HCT116 (cell line): ENCODE measurements around the gene SPESP1. TPM values are rescaled to one million over a fixed set of nuclear protein-coding genes. Genes with fewer than 3 reads are reported as not detected.
"Not testable (repeated sequence)": the region's sequence is repeated elsewhere in the genome, so short reads cannot be mapped to it uniquely, and the experiment has no call there.

Source experiments
- ATAC-seq: fragments of 200-7000 bp; cut with Tn5 transposase; 2 replicates; pipeline ENCODE4 v1.9.1; 2020; ENCODE audit warnings: mild to moderate bottlenecking, moderate library complexity
- BruUV-seq: library from RNA; stranded (reverse); fragments of 400-500 nt; replicated peaks from 2 replicates; lab custom pipeline; 2021; lab: Mats Ljungman, UMichigan
- CTCF ChIA-PET: fragments of 300-600 bp; sonication (Branson Sonifier 250); formaldehyde crosslinking; loops from one replicate; lab custom pipeline; 2021; ENCODE audit warnings: antibody characterized with exemption; lab: Charles Lee
- POLR2A ChIA-PET: fragments of 300-600, 350-600 bp; sonication (Branson Sonifier 250); formaldehyde crosslinking; loops from one replicate; lab custom pipeline; 2021; ENCODE audit warnings: antibody characterized with exemption; lab: Charles Lee
- RAD21 ChIA-PET, 2 experiments: fragments of 300-600 bp; sonication (Branson Sonifier 250); formaldehyde crosslinking; loops; one replicate each; lab custom pipeline; 2023; ENCODE audit warnings: low total read pairs in 2 of 2; ENCODE audit not compliant: uncharacterized antibody in 2 of 2, unreplicated experiment in 2 of 2, low non-redundant PET in 1 of 2; lab: Charles Lee
- DNase-seq: peaks from one replicate; pipeline ENCODE4 v3.0.0-alpha.2; 2010; ENCODE audit warnings: low read depth, low spot score
- H2AFZ ChIP-seq: fragments of 200-600 bp; shearing (Covaris generic), sonication (generic); 2 replicates; pipeline ENCODE4 v1.6.1; 2017; ENCODE audit warnings: low read depth, mixed run types, mixed read lengths, antibody characterized with exemption, low read length; ENCODE audit not compliant: poor library complexity, severe bottlenecking
- H3K27ac ChIP-seq: 2 replicates; pipeline ENCODE4 v1.5.1; 2012; ENCODE audit warnings: low read depth, low read length
- H3K27me3 ChIP-seq: fragments of 200-600 bp; sonication (generic); 2 replicates; pipeline ENCODE4 v1.6.1; 2016; ENCODE audit warnings: mixed run types, low read length, mixed read lengths; ENCODE audit not compliant: insufficient read depth
- H3K36me3 ChIP-seq, 2 experiments: fragments of 200-500 bp in 1 of 2; fragments of 200-600 bp in 1 of 2; sonication (Bioruptor generic) in 1 of 2; sonication (generic) in 1 of 2; 2 replicates each; pipeline versions ENCODE4 v1.5.1 to v1.6.1; 2014 to 2016; ENCODE audit warnings: low read length in 2 of 2, inconsistent platforms in 1 of 2, mixed read lengths in 1 of 2, mixed run types in 1 of 2; ENCODE audit not compliant: insufficient read depth in 2 of 2, control insufficient read depth in 1 of 2
- H3K4me1 ChIP-seq, 2 experiments: fragments of 200-600 bp in 1 of 2; sonication (generic) in 1 of 2; 2 replicates each; pipeline versions ENCODE4 v1.5.1 to v1.6.1; 2012 to 2017; ENCODE audit warnings: low read length in 2 of 2, inconsistent platforms in 1 of 2, mild to moderate bottlenecking in 1 of 2, mixed read lengths in 1 of 2, mixed run types in 1 of 2, moderate library complexity in 1 of 2; ENCODE audit not compliant: insufficient read depth in 2 of 2, control insufficient read depth in 1 of 2
- H3K4me2 ChIP-seq: fragments of 200-600 bp; sonication (generic); 2 replicates; pipeline ENCODE4 v1.6.1; 2017; ENCODE audit warnings: mixed run types, low read length, mixed read lengths
- H3K4me3 ChIP-seq, 2 experiments: fragments of 200-600 bp in 1 of 2; sonication (generic) in 1 of 2; replicated peaks in 1 of 2; 2 replicates each; pipeline ENCODE4 v1.5.1; 2011 to 2016; ENCODE audit warnings: low read length in 2 of 2, control low read depth in 1 of 2, low read depth in 1 of 2, mild to moderate bottlenecking in 1 of 2, mixed read lengths in 1 of 2, mixed run types in 1 of 2
- H3K79me2 ChIP-seq: fragments of 200-600 bp; sonication (generic); 2 replicates; pipeline ENCODE4 v1.6.1; 2017; ENCODE audit warnings: mild to moderate bottlenecking, mixed run types, low read length, moderate library complexity, mixed read lengths; ENCODE audit not compliant: insufficient read depth
- H3K9ac ChIP-seq: fragments of 200-600 bp; sonication (generic); 2 replicates; pipeline ENCODE4 v1.6.1; 2016; ENCODE audit warnings: low read length, mixed read lengths
- H3K9me2 ChIP-seq: fragments of 200-600 bp; sonication (generic), shearing (Covaris generic); 2 replicates; pipeline ENCODE4 v1.6.1; 2017; ENCODE audit warnings: mixed run types, mild to moderate bottlenecking, moderate library complexity; ENCODE audit not compliant: insufficient read depth
- H3K9me3 ChIP-seq, 2 experiments: fragments of 200-500 bp in 1 of 2; fragments of 200-600 bp in 1 of 2; sonication (Bioruptor generic) in 1 of 2; sonication (generic) in 1 of 2; 2 replicates each; pipeline ENCODE4 v1.6.1; 2014 to 2017; ENCODE audit warnings: low read length in 2 of 2, mixed read lengths in 2 of 2, inconsistent platforms in 1 of 2, low read depth in 1 of 2, mild to moderate bottlenecking in 1 of 2, mixed run types in 1 of 2, moderate library complexity in 1 of 2; ENCODE audit not compliant: control insufficient read depth in 1 of 2, insufficient read depth in 1 of 2
- H4K20me1 ChIP-seq: fragments of 200-600 bp; sonication (generic), shearing (Covaris generic); 2 replicates; pipeline ENCODE4 v1.6.1; 2017; ENCODE audit warnings: mixed run types, mild to moderate bottlenecking, moderate library complexity; ENCODE audit not compliant: insufficient read depth
- CBX3 ChIP-seq: IDR thresholded peaks from 2 replicates; pipeline ENCODE4 v1.6.1; 2012; ENCODE audit warnings: low read depth
- CEBPB ChIP-seq: IDR thresholded peaks from 2 replicates; pipeline ENCODE4 v1.6.1; 2012; ENCODE audit warnings: low read depth
- EGR1 ChIP-seq: IDR thresholded peaks from 2 replicates; pipeline ENCODE4 v1.6.1; 2012; ENCODE audit warnings: low read depth
- ELF1 ChIP-seq: IDR thresholded peaks from 2 replicates; pipeline ENCODE4 v1.6.1; 2012; ENCODE audit warnings: low read depth, borderline replicate concordance
- EZH2 ChIP-seq: fragments of 200-600 bp; sonication (generic); IDR thresholded peaks from 2 replicates; pipeline ENCODE4 v1.6.1; 2017; ENCODE audit warnings: antibody characterized with exemption, mixed run types
- EZH2phosphoT487 ChIP-seq: fragments of 200-600 bp; IDR thresholded peaks from 2 replicates; pipeline ENCODE4 v1.6.1; 2018; ENCODE audit warnings: antibody characterized with exemption, borderline replicate concordance
- FOSL1 ChIP-seq: IDR thresholded peaks from 2 replicates; pipeline ENCODE4 v1.6.1; 2012; ENCODE audit warnings: low read depth
- MAX ChIP-seq: IDR thresholded peaks from 2 replicates; pipeline ENCODE4 v1.6.1; 2012
- POLR2A ChIP-seq: IDR thresholded peaks from 2 replicates; pipeline ENCODE4 v1.7.0; 2011; ENCODE audit warnings: borderline replicate concordance; ENCODE audit not compliant: insufficient read depth, insufficient read length; ENCODE audit errors: extremely low read depth
- RAD21 ChIP-seq: IDR thresholded peaks from 2 replicates; pipeline ENCODE4 v1.6.1; 2012; ENCODE audit warnings: low read depth, mild to moderate bottlenecking
- SIN3A ChIP-seq: IDR thresholded peaks from 2 replicates; pipeline ENCODE4 v1.6.1; 2012; ENCODE audit warnings: low read depth
- SRF ChIP-seq: IDR thresholded peaks from 2 replicates; pipeline ENCODE4 v1.6.1; 2012; ENCODE audit warnings: low read depth
- TCF7L2 ChIP-seq: IDR thresholded peaks from 2 replicates; pipeline ENCODE4 v1.7.0; 2011; ENCODE audit warnings: borderline replicate concordance, inconsistent platforms; ENCODE audit not compliant: insufficient read depth, insufficient read length; ENCODE audit errors: extremely low read depth
- ZFX ChIP-seq: fragments of 450-650 bp; IDR thresholded peaks from 2 replicates; pipeline ENCODE4 v1.6.1; 2017
- intact Hi-C: fragments of 100-400 bp; cut with micrococcal nuclease; formaldehyde crosslinking; loops from 2 replicates; pipeline ENCODE4 v1.10.0; 2022
- total RNA-seq: library from RNA; stranded (reverse); gene quantifications from one replicate; pipeline ENCODE4 v1.2.1, GENCODE V29; 2021; ENCODE audit not compliant: unreplicated experiment
- TF ChIP-seq, protein P1 (sequence below): IDR thresholded peaks from 2 replicates; pipeline ENCODE4 v1.6.1; 2012
- TF ChIP-seq, protein P2 (sequence below): IDR thresholded peaks from 2 replicates; pipeline ENCODE4 v1.6.1; 2011; ENCODE audit warnings: mild to moderate bottlenecking, low read length, moderate library complexity; ENCODE audit not compliant: insufficient replicate concordance; ENCODE audit errors: extremely low read depth

SPESP1 gene
- total RNA-seq, 1 experiment from 2014 or later = not detected

DNA sequence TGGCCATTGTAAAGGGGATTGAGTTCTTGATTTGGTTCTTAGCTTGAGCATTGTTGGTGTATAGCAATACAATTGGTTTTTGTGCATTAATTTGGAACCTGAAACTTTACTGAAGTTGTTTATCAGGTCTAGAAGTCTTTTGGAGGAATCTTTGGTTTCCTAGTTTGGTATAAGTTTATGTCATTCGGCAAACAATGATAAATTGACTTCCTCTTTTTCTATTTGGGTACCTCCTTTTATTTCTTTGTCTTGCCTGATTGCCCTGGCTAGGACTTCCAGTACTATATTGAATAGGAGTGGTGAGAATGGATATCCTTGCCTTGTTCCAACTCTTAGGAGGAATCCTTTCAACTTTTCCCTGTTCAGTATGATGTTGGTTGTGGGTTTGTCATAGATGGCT lies 32.1 kb downstream of the SPESP1 start:
- Histone ChIP-seq H3K4me3 (no peak overlapping the region), H3K4me1 (no peaks in the 10 kb centered on the region), H4K20me1 (no peaks in the 10 kb centered on the region), H3K27me3 (no peaks in the 10 kb centered on the region), H3K79me2 (no peaks in the 10 kb centered on the region), H2AFZ (no peak overlapping the region), H3K27ac (no peak overlapping the region), H3K4me2 (no peak overlapping the region), H3K9me2 (no peaks in the 10 kb centered on the region), H3K9ac (no peak overlapping the region), H3K9me3 (no peaks in the 10 kb centered on the region), H3K36me3 (no peaks in the 10 kb centered on the region)
- CTCF ChIA-PET = no interaction called here
- ATAC-seq (no peak), DNase-seq (no peak)
- POLR2A ChIA-PET = no interaction called here
- RAD21 ChIA-PET = no interaction called here
- intact Hi-C loops = no loop called here
- TF ChIP-seq POLR2A (no peak), TCF7L2 (no peak), EZH2phosphoT487 (no peak), MAX (no peak), CEBPB (no peak), ELF1 (no peak), RAD21 (no peak), EZH2 (no peak), EGR1 (no peak), SRF (no peak), SIN3A (no peak), FOSL1 (no peak), CBX3 (no peak), ZFX (no peak)
- TF ChIP-seq, protein P1, sequence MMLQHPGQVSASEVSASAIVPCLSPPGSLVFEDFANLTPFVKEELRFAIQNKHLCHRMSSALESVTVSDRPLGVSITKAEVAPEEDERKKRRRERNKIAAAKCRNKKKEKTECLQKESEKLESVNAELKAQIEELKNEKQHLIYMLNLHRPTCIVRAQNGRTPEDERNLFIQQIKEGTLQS = no peak
- TF ChIP-seq, protein P2, sequence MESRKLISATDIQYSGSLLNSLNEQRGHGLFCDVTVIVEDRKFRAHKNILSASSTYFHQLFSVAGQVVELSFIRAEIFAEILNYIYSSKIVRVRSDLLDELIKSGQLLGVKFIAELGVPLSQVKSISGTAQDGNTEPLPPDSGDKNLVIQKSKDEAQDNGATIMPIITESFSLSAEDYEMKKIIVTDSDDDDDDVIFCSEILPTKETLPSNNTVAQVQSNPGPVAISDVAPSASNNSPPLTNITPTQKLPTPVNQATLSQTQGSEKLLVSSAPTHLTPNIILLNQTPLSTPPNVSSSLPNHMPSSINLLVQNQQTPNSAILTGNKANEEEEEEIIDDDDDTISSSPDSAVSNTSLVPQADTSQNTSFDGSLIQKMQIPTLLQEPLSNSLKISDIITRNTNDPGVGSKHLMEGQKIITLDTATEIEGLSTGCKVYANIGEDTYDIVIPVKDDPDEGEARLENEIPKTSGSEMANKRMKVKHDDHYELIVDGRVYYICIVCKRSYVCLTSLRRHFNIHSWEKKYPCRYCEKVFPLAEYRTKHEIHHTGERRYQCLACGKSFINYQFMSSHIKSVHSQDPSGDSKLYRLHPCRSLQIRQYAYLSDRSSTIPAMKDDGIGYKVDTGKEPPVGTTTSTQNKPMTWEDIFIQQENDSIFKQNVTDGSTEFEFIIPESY = no peak
- BruUV-seq = no TSS peak

DNA sequence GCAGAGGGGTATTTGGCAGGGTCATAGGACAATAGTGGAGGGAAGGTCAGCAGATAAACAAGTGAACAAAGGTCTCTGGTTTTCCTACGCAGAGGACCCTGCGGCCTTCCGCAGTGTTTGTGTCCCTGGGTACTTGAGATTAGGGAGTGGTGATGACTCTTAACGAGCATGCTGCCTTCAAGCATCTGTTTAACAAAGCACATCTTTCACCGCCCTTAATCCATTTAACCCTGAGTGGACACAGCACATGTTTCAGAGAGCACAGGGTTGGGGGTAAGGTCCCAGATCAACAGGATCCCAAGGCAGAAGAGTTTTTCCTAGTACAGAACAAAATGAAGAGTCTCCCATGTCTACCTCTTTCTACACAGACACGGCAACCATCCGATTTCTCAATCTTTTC lies 33.4 kb downstream of the SPESP1 start:
- H3K27me3 ChIP-seq, H3K9me3 ChIP-seq, CTCF ChIA-PET, POLR2A ChIA-PET, BruUV-seq, H3K4me2 ChIP-seq, H4K20me1 ChIP-seq, H3K4me3 ChIP-seq, DNase-seq, H2AFZ ChIP-seq, H3K4me1 ChIP-seq, H3K79me2 ChIP-seq, intact Hi-C loops, ATAC-seq, H3K36me3 ChIP-seq, H3K27ac ChIP-seq, H3K9me2 ChIP-seq, RAD21 ChIA-PET, H3K9ac ChIP-seq: not testable (repeated sequence)
